GM19438 (cell line): Measurements from ENCODE around the gene SMAD6.
A peak's percentile ranks its signal among the peaks of the same experiment; 100 is the strongest.
"Not testable (repeated sequence)": the region's sequence is repeated elsewhere in the genome, so short reads cannot be mapped to it uniquely, and the experiment has no call there.

Experiments
- ATAC-seq: cut with Tn5 transposase; IDR thresholded peaks from one replicate; pipeline ENCODE4 v1.9.1; 2021; ENCODE audit warnings: low read depth; ENCODE audit not compliant: unreplicated experiment

SMAD6 gene

GRCh38 chr15:66809664-66810063 lies 107.6 kb downstream of the SMAD6 start:
- ATAC-seq, result no peak

GRCh38 chr15:66815318-66815717 lies 113.3 kb downstream of the SMAD6 start:
- no peak for ATAC-seq

GRCh38 chr15:66816201-66816600 lies 114.2 kb downstream of the SMAD6 start:
- no peak for ATAC-seq

GRCh38 chr15:66819084-66819483 lies 117.0 kb downstream of the SMAD6 start:
- peak; percentile 62 for ATAC-seq

- no peak for ATAC-seq
Measured at GRCh38 chr15:66820481-66821176, 118.6 kb downstream of the SMAD6 start.

GRCh38 chr15:66821307-66821706 lies 119.3 kb downstream of the SMAD6 start:
- ATAC-seq, result no peak

- no peak for ATAC-seq
Measured at GRCh38 chr15:66822114-66822513, 120.1 kb downstream of the SMAD6 start.

- no peak for ATAC-seq
Measured at GRCh38 chr15:66822576-66822975, 120.5 kb downstream of the SMAD6 start.

- no peak for ATAC-seq
Measured at GRCh38 chr15:66823601-66824000, 121.6 kb downstream of the SMAD6 start.

- no peak for ATAC-seq
Measured at GRCh38 chr15:66824424-66824823, 122.4 kb downstream of the SMAD6 start.

GRCh38 chr15:66825139-66825538 lies 123.1 kb downstream of the SMAD6 start:
- ATAC-seq, result no peak

GRCh38 chr15:66825731-66826130 lies 123.7 kb downstream of the SMAD6 start:
- no peak for ATAC-seq

GRCh38 chr15:66826507-66826906 lies 124.5 kb downstream of the SMAD6 start:
- ATAC-seq, result no peak

- ATAC-seq, result no peak
Measured at GRCh38 chr15:66827039-66827697, 125.1 kb downstream of the SMAD6 start.

GRCh38 chr15:66827698-66828055 lies 125.6 kb downstream of the SMAD6 start:
- ATAC-seq, result no peak

GRCh38 chr15:66828817-66829541 lies 126.9 kb downstream of the SMAD6 start:
- ATAC-seq, result not testable (repeated sequence)

- ATAC-seq, result no peak
Measured at GRCh38 chr15:66829551-66830121, 127.6 kb downstream of the SMAD6 start.

GRCh38 chr15:66830358-66830757 lies 128.3 kb downstream of the SMAD6 start:
- ATAC-seq, result no peak

GRCh38 chr15:66830823-66831222 lies 128.8 kb downstream of the SMAD6 start:
- no peak for ATAC-seq

- no peak for ATAC-seq
Measured at GRCh38 chr15:66831289-66831688, 129.3 kb downstream of the SMAD6 start.

- no peak for ATAC-seq
Measured at GRCh38 chr15:66831801-66832390, 129.9 kb downstream of the SMAD6 start.
